HepG2 (cell line): ENCODE data around the gene CES3. TPM values are rescaled to one million over a fixed set of nuclear protein-coding genes. Genes with fewer than 3 reads are reported as not detected.

Experiments used
- ATAC-seq: fragments of 200-7000 bp; cut with Tn5 transposase; 3 replicates; pipeline ENCODE4 v1.9.1; 2020; ENCODE audit warnings: mild to moderate bottlenecking, moderate library complexity
- BruUV-seq: library from RNA; stranded (reverse); fragments of 400-500 nt; replicated peaks from 2 replicates; lab custom pipeline; 2021; lab: Mats Ljungman, UMichigan
- CTCF ChIA-PET: fragments of 300-600 bp; formaldehyde crosslinking; extraction: SDS; loops from one replicate; lab custom pipeline; 2021; ENCODE audit warnings: low total read pairs, inconsistent platforms, low intra/inter-chr PET ratio; lab: Yijun Ruan, JAX
- POLR2A ChIA-PET: fragments of 350-600 bp; sonication (Branson Sonifier 250); formaldehyde crosslinking; loops from one replicate; lab custom pipeline; 2020; ENCODE audit warnings: antibody characterized with exemption, inconsistent platforms; lab: Yijun Ruan, JAX
- DNase-seq: peaks from one replicate; pipeline ENCODE4 v3.0.0-alpha.2; 2015; ENCODE audit warnings: low spot score
- FAIRE-seq: peaks from 3 replicates; lab custom pipeline; 2011; peaks lifted over from hg19 to GRCh38; lab: Jason Lieb, UNC
- H2AFZ ChIP-seq: one replicate; pipeline ENCODE4 v1.6.1; 2011; ENCODE audit warnings: low read length, inconsistent platforms
- H3K27ac ChIP-seq: fragments of 300-600 bp; 3 replicates; pipeline ENCODE4 v1.8.0; 2011; ENCODE audit warnings: mixed run types, mild to moderate bottlenecking, mixed read lengths, low read length, inconsistent platforms; ENCODE audit not compliant: insufficient read depth; ENCODE audit errors: extremely low read length
- H3K27me3 ChIP-seq, 2 experiments: fragments of 200-600 bp in 1 of 2; 2 replicates in 1 of 2; 3 replicates in 1 of 2; pipeline versions ENCODE4 v1.6.0 to v1.8.0; 2011; ENCODE audit warnings: low read length in 2 of 2, mild to moderate bottlenecking in 2 of 2, moderate library complexity in 2 of 2, inconsistent platforms in 1 of 2; ENCODE audit not compliant: insufficient read depth in 2 of 2, control insufficient read depth in 1 of 2
- H3K36me3 ChIP-seq, 2 experiments: fragments of 200-600 bp in 1 of 2; replicated peaks in 1 of 2; 2 replicates in 1 of 2; 3 replicates in 1 of 2; pipeline versions ENCODE4 v1.5.1 to v1.8.0; 2011; ENCODE audit warnings: low read length in 2 of 2, inconsistent platforms in 1 of 2; ENCODE audit not compliant: insufficient read depth in 2 of 2, control insufficient read depth in 1 of 2
- H3K4me1 ChIP-seq: 2 replicates; pipeline ENCODE4 v1.5.1; 2012; ENCODE audit warnings: low read length, inconsistent platforms; ENCODE audit not compliant: insufficient read depth
- H3K4me2 ChIP-seq: 2 replicates; pipeline ENCODE4 v1.6.0; 2011; ENCODE audit warnings: low read depth, low read length, inconsistent platforms
- H3K4me3 ChIP-seq, 3 experiments: fragments of 200-600 bp in 1 of 3; sonication (generic), shearing (Covaris generic) in 1 of 3; replicated peaks in 1 of 3; 2 replicates each; pipeline ENCODE4 v1.5.1; 2011 to 2016; ENCODE audit warnings: low read length in 3 of 3, inconsistent platforms in 2 of 3, low read depth in 2 of 3, mild to moderate bottlenecking in 2 of 3, control low read depth in 1 of 3, mixed read lengths in 1 of 3; ENCODE audit not compliant: insufficient read depth in 1 of 3
- H3K79me2 ChIP-seq: one replicate; pipeline ENCODE4 v1.6.1; 2011; ENCODE audit warnings: low read length, inconsistent platforms; ENCODE audit not compliant: insufficient read depth
- H3K9ac ChIP-seq: 2 replicates; pipeline ENCODE4 v1.6.0; 2011; ENCODE audit warnings: mild to moderate bottlenecking, low read depth, low read length, inconsistent platforms; ENCODE audit not compliant: insufficient read depth
- H3K9me3 ChIP-seq: 2 replicates; pipeline ENCODE4 v1.5.1; 2012; ENCODE audit warnings: mild to moderate bottlenecking, low read length
- H4K20me1 ChIP-seq: 2 replicates; pipeline ENCODE4 v1.6.0; 2011; ENCODE audit warnings: inconsistent platforms, mild to moderate bottlenecking, low read length, moderate library complexity; ENCODE audit not compliant: insufficient read depth
- ARNT ChIP-seq: fragments of 450-650 bp; IDR thresholded peaks from 2 replicates; pipeline ENCODE4 v1.6.1; 2017
- CEBPG ChIP-seq: IDR thresholded peaks from 2 replicates; pipeline ENCODE4 v1.6.1; 2016
- CREM ChIP-seq, 2 experiments: sonication (generic) in 1 of 2; formaldehyde crosslinking in 1 of 2; IDR thresholded peaks; 2 replicates each; pipeline versions ENCODE4 v1.4.0 to v1.6.1; 2016 to 2020; ENCODE audit warnings: antibody characterized with exemption in 1 of 2, mild to moderate bottlenecking in 1 of 2, missing genetic modification reagents in 1 of 2
- DR1 ChIP-seq: sonication (generic); formaldehyde crosslinking; IDR thresholded peaks from 2 replicates; pipeline ENCODE4 v1.8.0; 2021; ENCODE audit warnings: mild to moderate bottlenecking, missing genetic modification reagents, inconsistent platforms
- KAT8 ChIP-seq: IDR thresholded peaks from 2 replicates; pipeline ENCODE4 v1.6.1; 2016; ENCODE audit warnings: missing genetic modification reagents, missing compliant biosample characterization
- MYPOP ChIP-seq: sonication (generic); formaldehyde crosslinking; IDR thresholded peaks from 2 replicates; pipeline ENCODE4 v1.8.1; 2023; ENCODE audit warnings: mild to moderate bottlenecking, moderate library complexity, missing genetic modification reagents
- NR2F6 ChIP-seq, 2 experiments: IDR thresholded peaks; 2 replicates each; pipeline ENCODE4 v1.6.1; 2016; ENCODE audit warnings: antibody characterized with exemption in 1 of 2, mild to moderate bottlenecking in 1 of 2
- PHF21A ChIP-seq: sonication (generic); formaldehyde crosslinking; IDR thresholded peaks from 2 replicates; pipeline ENCODE4 v1.5.0; 2020; ENCODE audit warnings: mild to moderate bottlenecking, missing genetic modification reagents
- RNF2 ChIP-seq: fragments of 450-650 bp; conservative IDR thresholded peaks from 2 replicates; pipeline ENCODE4 v1.6.1; 2016; ENCODE audit warnings: low read depth
- ZFP36L1 ChIP-seq: sonication (generic); formaldehyde crosslinking; IDR thresholded peaks from 2 replicates; pipeline ENCODE4 v1.8.0; 2022; ENCODE audit warnings: mild to moderate bottlenecking, missing genetic modification reagents, moderate library complexity
- ZNF737 ChIP-seq: sonication (generic); formaldehyde crosslinking; IDR thresholded peaks from 2 replicates; pipeline ENCODE4 v1.5.0; 2020; ENCODE audit warnings: missing genetic modification reagents, mild to moderate bottlenecking, borderline replicate concordance
- WGBS: methylation state at CpG from one replicate; pipeline ENCODE4 v1.1.6; 2017; ENCODE audit warnings: low lambda C conversion rate; 5-methylcytosine and 5-hydroxymethylcytosine counted together
- in situ Hi-C: cut with HindIII; loops from 2 replicates; pipeline ENCODE4 v1.10.0; 2017; ENCODE audit warnings: low pct_unique_long_range_greater_than_20kb; ENCODE audit not compliant: extremely low pct_ligation_motif_present
- intact Hi-C: fragments of 100-400 bp; cut with micrococcal nuclease; formaldehyde crosslinking; loops from one replicate; pipeline ENCODE4 v1.10.0; 2022; ENCODE audit not compliant: unreplicated experiment
- polyA plus RNA-seq, 8 experiments: library from polyadenylated mRNA; depleted of rRNA in 3 of 8; stranded (reverse) in 7 of 8; unstranded in 1 of 8; fragments of >200 nt; fragmentation: Illumina TruSeq in 4 of 8; extraction: Trizol in 4 of 8; gene quantifications; 2 replicates each; pipeline versions ENCODE4 v1.2.1 to v1.2.3, GENCODE V29; 2011 to 2016; ENCODE audit warnings: low read depth in 4 of 8, missing spikeins in 1 of 8, mixed read lengths in 1 of 8; ENCODE audit not compliant: insufficient read depth in 1 of 8
- total RNA-seq, 5 experiments: library from RNA; depleted of rRNA; stranded (reverse); fragments of >200 nt; fragmentation: Illumina TruSeq; extraction: Trizol; gene quantifications; 2 replicates each; pipeline ENCODE4 v1.2.3, GENCODE V29; 2016; ENCODE audit warnings: low read depth in 1 of 5
- TF ChIP-seq, protein P1 (sequence below): sonication (generic); formaldehyde crosslinking; IDR thresholded peaks from 2 replicates; pipeline ENCODE4 v1.5.1; 2020; ENCODE audit warnings: missing genetic modification reagents, mild to moderate bottlenecking, borderline replicate concordance
- TF ChIP-seq, protein P2 (sequence below): sonication (generic); formaldehyde crosslinking; IDR thresholded peaks from 2 replicates; pipeline ENCODE4 v1.5.0; 2020; ENCODE audit warnings: mild to moderate bottlenecking, missing genetic modification reagents, borderline replicate concordance
- TF ChIP-seq, protein P3 (sequence below): sonication (generic); formaldehyde crosslinking; IDR thresholded peaks from 2 replicates; pipeline ENCODE4 v1.5.0; 2020; ENCODE audit warnings: mild to moderate bottlenecking, missing genetic modification reagents, borderline replicate concordance

Gene CES3
- total and polyA plus RNA-seq, 2 of the 13 experiments (the other 11 are each of a cell fraction or from before 2014, with no cell fraction given): 6.6 to 17.4 TPM

GRCh38 chr16:66946541-66946940, 14.5 kb upstream of the CES3 start (continued):
- TF ChIP-seq KAT8 (no peak), DR1 (CRISPR knock-in tag) (no peak), NR2F6 (IDR thresholded peaks at IDR 0.05) (no peak), NR2F6 (CRISPR knock-in tag; IDR thresholded peaks at IDR 0.05) (no peak), ZNF737 (0 out of 2 replicates have a peak, but pooled peaks have one; percentile 39), ARNT (no peak), CEBPG (CRISPR knock-in tag) (no peak)
- TF ChIP-seq, protein P1, sequence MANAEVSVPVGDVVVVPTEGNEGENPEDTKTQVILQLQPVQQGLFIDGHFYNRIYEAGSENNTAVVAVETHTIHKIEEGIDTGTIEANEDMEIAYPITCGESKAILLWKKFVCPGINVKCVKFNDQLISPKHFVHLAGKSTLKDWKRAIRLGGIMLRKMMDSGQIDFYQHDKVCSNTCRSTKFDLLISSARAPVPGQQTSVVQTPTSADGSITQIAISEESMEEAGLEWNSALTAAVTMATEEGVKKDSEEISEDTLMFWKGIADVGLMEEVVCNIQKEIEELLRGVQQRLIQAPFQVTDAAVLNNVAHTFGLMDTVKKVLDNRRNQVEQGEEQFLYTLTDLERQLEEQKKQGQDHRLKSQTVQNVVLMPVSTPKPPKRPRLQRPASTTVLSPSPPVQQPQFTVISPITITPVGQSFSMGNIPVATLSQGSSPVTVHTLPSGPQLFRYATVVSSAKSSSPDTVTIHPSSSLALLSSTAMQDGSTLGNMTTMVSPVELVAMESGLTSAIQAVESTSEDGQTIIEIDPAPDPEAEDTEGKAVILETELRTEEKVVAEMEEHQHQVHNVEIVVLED (CRISPR knock-in tag): no peak

DNA sequence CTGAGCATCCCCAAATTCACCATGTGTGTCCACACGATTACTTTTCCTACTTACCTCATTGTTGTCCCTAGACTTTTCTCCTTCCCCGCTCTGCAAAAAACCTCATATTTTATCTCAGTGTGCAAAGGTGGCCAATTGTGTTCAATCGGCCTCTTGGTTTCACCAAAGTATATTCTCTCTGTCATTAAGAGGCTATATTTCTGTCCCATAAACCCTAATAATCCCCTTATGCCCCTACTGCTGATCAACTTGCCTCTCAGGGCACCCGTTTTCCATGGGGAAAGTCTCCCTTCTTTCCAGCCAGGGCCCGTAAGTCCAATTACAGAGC, 14.1 kb upstream of the CES3 start:
- Histone ChIP-seq H4K20me1 (no peaks in the 10 kb centered on the region; the same call in 1 of the 2 replicates), H3K9me3 (0 out of 2 replicates have a peak, but pooled peaks cover 5% of the 10 kb centered on the region), H3K4me3 (no peak overlapping the region), H2AFZ (no peak overlapping the region), H3K9ac (no peak overlapping the region), H3K27ac (no peak overlapping the region), H3K79me2 (no peaks in the 10 kb centered on the region), H3K36me3 (peaks cover 4 to 20% of the 10 kb centered on the region in 2 experiments; a peak in 4 of 5 replicates), H3K4me2 (peak overlapping the region; percentile 75), H3K27me3 (peaks cover 4 to 24% of the 10 kb centered on the region in 2 experiments; a peak in 4 of 5 replicates), H3K4me1 (peaks cover 34% of the 10 kb centered on the region)
- intact Hi-C loops (loop anchor here (1.0 kb wide), 2 partner anchors 10 to 52 kb away; no protein-coding TSS in a partner anchor), in situ Hi-C loops (no loop called here)
- ATAC-seq: no peak
- DNase-seq: no peak
- ChIA-PET CTCF (interaction anchor here (0.9 to 2.1 kb wide), 4 partner anchors 13 to 239 kb away, joined by 3 to 17 read pairs (median 4); no protein-coding TSS in a partner anchor), POLR2A (no interaction called here)
- BruUV-seq: no TSS peak
- WGBS: 11% methylated on average over 5 of the region's 5 CpGs
- FAIRE-seq: no peak
- TF ChIP-seq PHF21A (0 out of 2 replicates have a peak, but pooled peaks have one; percentile 13), MYPOP (CRISPR knock-in tag) (0 out of 2 replicates have a peak, but pooled peaks have one; percentile 54), CREM (IDR thresholded peaks at IDR 0.05) (0 out of 2 replicates have a peak, but pooled peaks have one; percentile 11), CREM (CRISPR knock-in tag; IDR thresholded peaks at IDR 0.05) (no peak), ZFP36L1 (CRISPR knock-in tag) (0 out of 2 replicates have a peak, but pooled peaks have one; percentile 6), RNF2 (no peak)
- TF ChIP-seq, protein P2, sequence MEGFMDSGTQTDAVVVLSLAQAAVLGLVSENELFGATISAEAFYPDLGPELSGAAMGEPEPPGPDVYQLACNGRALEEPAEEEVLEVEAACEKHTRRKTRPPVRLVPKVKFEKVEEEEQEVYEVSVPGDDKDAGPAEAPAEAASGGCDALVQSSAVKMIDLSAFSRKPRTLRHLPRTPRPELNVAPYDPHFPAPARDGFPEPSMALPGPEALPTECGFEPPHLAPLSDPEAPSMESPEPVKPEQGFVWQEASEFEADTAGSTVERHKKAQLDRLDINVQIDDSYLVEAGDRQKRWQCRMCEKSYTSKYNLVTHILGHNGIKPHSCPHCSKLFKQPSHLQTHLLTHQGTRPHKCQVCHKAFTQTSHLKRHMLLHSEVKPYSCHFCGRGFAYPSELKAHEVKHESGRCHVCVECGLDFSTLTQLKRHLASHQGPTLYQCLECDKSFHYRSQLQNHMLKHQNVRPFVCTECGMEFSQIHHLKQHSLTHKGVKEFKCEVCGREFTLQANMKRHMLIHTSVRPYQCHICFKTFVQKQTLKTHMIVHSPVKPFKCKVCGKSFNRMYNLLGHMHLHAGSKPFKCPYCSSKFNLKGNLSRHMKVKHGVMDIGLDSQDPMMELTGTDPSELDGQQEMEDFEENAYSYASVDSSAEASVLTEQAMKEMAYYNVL (CRISPR knock-in tag): 0 out of 2 replicates have a peak, but pooled peaks have one; percentile 20
- TF ChIP-seq, protein P3, sequence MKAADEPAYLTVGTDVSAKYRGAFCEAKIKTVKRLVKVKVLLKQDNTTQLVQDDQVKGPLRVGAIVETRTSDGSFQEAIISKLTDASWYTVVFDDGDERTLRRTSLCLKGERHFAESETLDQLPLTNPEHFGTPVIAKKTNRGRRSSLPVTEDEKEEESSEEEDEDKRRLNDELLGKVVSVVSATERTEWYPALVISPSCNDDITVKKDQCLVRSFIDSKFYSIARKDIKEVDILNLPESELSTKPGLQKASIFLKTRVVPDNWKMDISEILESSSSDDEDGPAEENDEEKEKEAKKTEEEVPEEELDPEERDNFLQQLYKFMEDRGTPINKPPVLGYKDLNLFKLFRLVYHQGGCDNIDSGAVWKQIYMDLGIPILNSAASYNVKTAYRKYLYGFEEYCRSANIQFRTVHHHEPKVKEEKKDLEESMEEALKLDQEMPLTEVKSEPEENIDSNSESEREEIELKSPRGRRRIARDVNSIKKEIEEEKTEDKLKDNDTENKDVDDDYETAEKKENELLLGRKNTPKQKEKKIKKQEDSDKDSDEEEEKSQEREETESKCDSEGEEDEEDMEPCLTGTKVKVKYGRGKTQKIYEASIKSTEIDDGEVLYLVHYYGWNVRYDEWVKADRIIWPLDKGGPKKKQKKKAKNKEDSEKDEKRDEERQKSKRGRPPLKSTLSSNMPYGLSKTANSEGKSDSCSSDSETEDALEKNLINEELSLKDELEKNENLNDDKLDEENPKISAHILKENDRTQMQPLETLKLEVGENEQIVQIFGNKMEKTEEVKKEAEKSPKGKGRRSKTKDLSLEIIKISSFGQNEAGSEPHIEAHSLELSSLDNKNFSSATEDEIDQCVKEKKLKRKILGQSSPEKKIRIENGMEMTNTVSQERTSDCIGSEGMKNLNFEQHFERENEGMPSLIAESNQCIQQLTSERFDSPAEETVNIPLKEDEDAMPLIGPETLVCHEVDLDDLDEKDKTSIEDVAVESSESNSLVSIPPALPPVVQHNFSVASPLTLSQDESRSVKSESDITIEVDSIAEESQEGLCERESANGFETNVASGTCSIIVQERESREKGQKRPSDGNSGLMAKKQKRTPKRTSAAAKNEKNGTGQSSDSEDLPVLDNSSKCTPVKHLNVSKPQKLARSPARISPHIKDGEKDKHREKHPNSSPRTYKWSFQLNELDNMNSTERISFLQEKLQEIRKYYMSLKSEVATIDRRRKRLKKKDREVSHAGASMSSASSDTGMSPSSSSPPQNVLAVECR (CRISPR knock-in tag): 0 out of 2 replicates have a peak, but pooled peaks have one; percentile 37
